GM23338 (cell line): ENCODE measurements around the gene MARK3.

ENCODE experiments used
- CREB1 ChIP-seq: fragments of 250-450 bp; sonication (Bioruptor Pico); IDR thresholded peaks from 2 replicates; pipeline ENCODE4 v1.5.0; 2020; ENCODE audit warnings: low read depth, mild to moderate bottlenecking, moderate library complexity
- STAT1 ChIP-seq: IDR thresholded peaks from one replicate; pipeline ENCODE4 v1.6.1; 2016; ENCODE audit warnings: antibody characterized with exemption; ENCODE audit not compliant: unreplicated experiment
- TF ChIP-seq, protein P1 (sequence below), 2 experiments: fragments of 200-600 bp in 1 of 2; sonication (generic) in 1 of 2; conservative IDR thresholded peaks; 2 replicates each; pipeline versions ENCODE4 v1.5.1 to v1.6.1; 2016 to 2017; ENCODE audit warnings: antibody characterized with exemption in 2 of 2, low read depth in 2 of 2, mild to moderate bottlenecking in 2 of 2, moderate library complexity in 1 of 2

DNA sequence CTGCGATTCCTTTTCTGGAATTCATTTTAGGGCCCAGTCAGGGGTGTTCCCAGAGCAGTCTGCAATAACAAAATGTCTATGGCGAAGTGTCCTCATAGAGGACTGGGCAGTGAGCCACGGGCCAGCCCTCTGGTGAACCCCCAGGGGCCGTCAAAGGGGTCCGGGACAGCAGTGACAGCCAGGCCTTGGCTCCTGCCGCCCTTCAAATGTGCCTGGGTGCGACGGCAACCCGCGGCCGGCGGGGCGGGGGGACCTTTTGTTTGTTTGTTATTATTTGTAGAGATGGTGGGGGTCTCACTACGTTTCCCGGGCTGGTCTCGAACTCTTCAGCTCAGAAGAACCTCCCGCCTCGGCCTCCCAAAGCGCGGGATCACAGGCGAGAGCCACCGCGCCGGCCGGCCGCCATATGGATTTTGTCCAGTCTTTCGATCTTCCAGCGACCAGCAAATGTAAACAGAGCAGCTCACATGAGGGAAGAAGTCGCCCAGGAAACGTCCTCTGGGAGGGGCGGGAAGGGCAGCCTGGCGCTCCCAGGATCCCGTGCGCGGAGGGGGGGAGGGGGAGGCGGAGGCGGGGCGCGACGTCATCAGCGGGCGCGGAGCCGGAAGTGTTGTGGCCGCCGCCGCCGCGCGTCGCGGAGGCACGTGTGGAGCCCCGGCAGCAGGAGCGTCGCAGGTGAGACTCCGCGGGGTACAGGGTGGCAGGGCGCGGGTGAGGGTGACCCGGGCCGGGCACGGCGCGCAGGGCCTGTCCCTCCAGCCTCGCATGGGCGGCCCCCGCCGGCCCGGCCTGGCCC, 143.6 kb downstream of the MARK3 start, which contains the start of gene TRMT61A:
- TF ChIP-seq STAT1 (no peak), CREB1 (CRISPR knock-in tag) (peak; percentile 91)
- TF ChIP-seq, protein P1, sequence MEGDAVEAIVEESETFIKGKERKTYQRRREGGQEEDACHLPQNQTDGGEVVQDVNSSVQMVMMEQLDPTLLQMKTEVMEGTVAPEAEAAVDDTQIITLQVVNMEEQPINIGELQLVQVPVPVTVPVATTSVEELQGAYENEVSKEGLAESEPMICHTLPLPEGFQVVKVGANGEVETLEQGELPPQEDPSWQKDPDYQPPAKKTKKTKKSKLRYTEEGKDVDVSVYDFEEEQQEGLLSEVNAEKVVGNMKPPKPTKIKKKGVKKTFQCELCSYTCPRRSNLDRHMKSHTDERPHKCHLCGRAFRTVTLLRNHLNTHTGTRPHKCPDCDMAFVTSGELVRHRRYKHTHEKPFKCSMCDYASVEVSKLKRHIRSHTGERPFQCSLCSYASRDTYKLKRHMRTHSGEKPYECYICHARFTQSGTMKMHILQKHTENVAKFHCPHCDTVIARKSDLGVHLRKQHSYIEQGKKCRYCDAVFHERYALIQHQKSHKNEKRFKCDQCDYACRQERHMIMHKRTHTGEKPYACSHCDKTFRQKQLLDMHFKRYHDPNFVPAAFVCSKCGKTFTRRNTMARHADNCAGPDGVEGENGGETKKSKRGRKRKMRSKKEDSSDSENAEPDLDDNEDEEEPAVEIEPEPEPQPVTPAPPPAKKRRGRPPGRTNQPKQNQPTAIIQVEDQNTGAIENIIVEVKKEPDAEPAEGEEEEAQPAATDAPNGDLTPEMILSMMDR (conservative IDR thresholded peaks at IDR 0.05; ENCODE audit: low read depth in 2 of 2) = no peak
